ENCODE results near the gene CARM1. TPM values are rescaled to one million over a fixed set of nuclear protein-coding genes. Genes with fewer than 3 reads are reported as not detected.
"Not testable (repeated sequence)": the region's sequence is repeated elsewhere in the genome, so short reads cannot be mapped to it uniquely, and the experiment has no call there.

Gene CARM1
- polyA plus RNA-seq, 6 donors from 2014 or later, result 0.37 to 0.75 (median 0.63) TPM

DNA sequence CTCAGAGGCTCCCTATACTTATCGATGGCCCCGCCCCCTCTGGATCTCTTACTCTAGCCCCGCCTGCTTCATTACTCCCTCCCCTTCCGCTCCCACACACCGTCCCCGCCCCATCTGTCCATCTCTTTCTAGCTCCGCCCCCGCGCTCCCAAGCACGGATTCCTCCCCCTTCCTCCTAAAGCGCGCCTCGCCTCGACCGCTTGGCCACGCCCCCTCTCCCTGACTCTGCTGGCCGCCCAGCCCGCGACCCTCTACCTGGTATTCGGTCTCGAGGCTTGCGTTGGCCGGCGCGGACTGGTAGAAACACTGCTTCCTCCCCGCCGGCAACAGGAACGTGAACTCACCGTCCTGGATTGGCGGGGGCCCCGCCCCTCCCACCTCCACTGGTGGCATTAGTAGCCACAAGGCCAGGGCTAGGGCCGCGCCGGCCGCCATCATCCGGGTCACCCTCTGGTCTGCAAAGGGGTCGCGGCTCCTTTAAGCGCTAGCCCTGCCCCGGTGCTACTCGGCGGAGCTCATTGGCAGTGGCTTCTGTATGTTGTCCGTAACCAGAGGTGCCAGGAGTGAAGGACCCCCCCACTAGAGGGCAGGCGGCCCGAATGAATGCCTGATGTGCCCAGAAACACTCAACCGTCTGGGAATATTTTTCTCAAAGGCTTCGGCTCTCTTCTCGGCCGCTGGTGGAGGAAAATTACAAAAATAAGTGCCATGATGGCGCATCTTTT lies 35.4 kb upstream of the CARM1 start, which contains the start of gene TMED1:
Gene TMED1 (minus strand): TSS at position 459 of the 725 bp plus-strand sequence. CDS start 21 bp downstream, at position 438.
- Mint-ChIP-seq H3K4me3 (peak within 1 kb of the TSS; percentile 90 to 100 (median 99)), H3K36me3 (peaks cover 5 to 11% of the 10 kb centered on the region in 2 donors), H3K27me3 (no peaks in the 10 kb centered on the region), H3K4me1 (peaks cover 12 to 19% (median 18%) of the 10 kb centered on the region in 3 donors), H3K27ac (peak within 1 kb of the TSS; percentile 99 to 100 (median 100)), H3K9me3 (peaks cover 4 to 19% (median 9%) of the 10 kb centered on the region in 7 donors)
- ATAC-seq (ENCODE audit: low read depth in 2 of 2), result peak; percentile 88 to 89
- peak; percentile 93 for DNase-seq

GRCh38 chr19:10836479-10837330 lies 34.6 kb upstream of the CARM1 start:
- Mint-ChIP-seq H3K36me3 (peaks cover 5 to 11% of the 10 kb centered on the region in 2 donors), H3K27ac (peak overlapping the region; percentile 99 to 100 (median 100)), H3K27me3 (no peaks in the 10 kb centered on the region), H3K4me3 (peak overlapping the region; percentile 90 to 100 (median 99)), H3K9me3 (peaks cover 4 to 19% (median 9%) of the 10 kb centered on the region in 7 donors), H3K4me1 (peaks cover 12 to 19% (median 18%) of the 10 kb centered on the region in 3 donors)
- no peak for DNase-seq
- ATAC-seq (ENCODE audit: low read depth in 2 of 2), result peak; percentile 29 to 42

GRCh38 chr19:10837649-10838048 lies 33.7 kb upstream of the CARM1 start:
- DNase-seq; ATAC-seq (ENCODE audit: low read depth in 2 of 2); H3K27me3 Mint-ChIP-seq: not testable (repeated sequence)
- Mint-ChIP-seq H3K4me3 (peak overlapping the region in 2 of 8 donors; percentile 3 to 25), H3K9me3 (peaks cover 4 to 19% (median 9%) of the 10 kb centered on the region in 7 donors), H3K27ac (peak overlapping the region in 1 of 6 donors; percentile 49), H3K4me1 (peaks cover 12 to 19% (median 18%) of the 10 kb centered on the region in 3 donors), H3K36me3 (peaks cover 5 to 11% of the 10 kb centered on the region in 2 donors)

DNA sequence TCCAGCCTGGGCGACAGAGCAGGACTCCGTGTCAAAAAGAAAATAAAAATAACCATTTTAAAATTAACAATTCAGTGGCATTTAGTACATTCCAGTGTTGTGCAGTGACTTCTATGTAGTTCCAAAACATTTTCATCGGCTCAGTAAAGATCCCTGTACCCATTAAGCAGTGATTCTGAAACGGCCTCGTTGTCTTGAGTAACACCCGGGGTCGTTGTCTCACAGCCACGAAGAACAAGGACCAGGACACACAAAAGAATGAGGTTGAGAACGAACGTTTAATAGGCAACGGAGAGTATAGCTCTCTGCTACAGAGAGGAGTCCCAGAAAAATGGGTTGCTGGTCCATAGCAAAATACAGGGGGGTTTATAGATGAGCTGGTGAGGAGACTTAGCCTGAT lies 33.0 kb upstream of the CARM1 start:
- H3K4me1 Mint-ChIP-seq, result peaks cover 12 to 19% (median 18%) of the 10 kb centered on the region in 3 donors
- H3K9me3 Mint-ChIP-seq, result peaks cover 4 to 19% (median 9%) of the 10 kb centered on the region in 7 donors
- H3K36me3 Mint-ChIP-seq, result peaks cover 5 to 11% of the 10 kb centered on the region in 2 donors
- peak overlapping the region in 3 of 8 donors; percentile 19 to 64 (median 55) for H3K4me3 Mint-ChIP-seq
- peak overlapping the region in 1 of 6 donors; percentile 49 for H3K27ac Mint-ChIP-seq
- peaks cover 0 to under 1% (median 0%) of the 10 kb centered on the region in 3 donors for H3K27me3 Mint-ChIP-seq
- ATAC-seq (ENCODE audit: low read depth in 2 of 2), result no peak
- DNase-seq, result no peak

GRCh38 chr19:10839114-10840050 lies 32.0 kb upstream of the CARM1 start:
- peak overlapping the region in 1 of 8 donors; percentile 25 for H3K4me3 Mint-ChIP-seq
- DNase-seq, result no peak
- peaks cover 5 to 11% of the 10 kb centered on the region in 2 donors for H3K36me3 Mint-ChIP-seq
- ATAC-seq (ENCODE audit: low read depth in 2 of 2), result no peak
- peaks cover 12 to 19% (median 18%) of the 10 kb centered on the region in 3 donors for H3K4me1 Mint-ChIP-seq
- peaks cover 4 to 19% (median 9%) of the 10 kb centered on the region in 7 donors for H3K9me3 Mint-ChIP-seq
- H3K27me3 Mint-ChIP-seq, result peaks cover 0 to 5% (median 0%) of the 10 kb centered on the region in 3 donors
- peak overlapping the region in 1 of 6 donors; percentile 63 for H3K27ac Mint-ChIP-seq

GRCh38 chr19:10842788-10843187 lies 28.6 kb upstream of the CARM1 start:
- Mint-ChIP-seq H3K27me3 (peaks cover 0 to 10% (median 0%) of the 10 kb centered on the region in 3 donors), H3K4me3 (no peak overlapping the region), H3K4me1 (no peaks in the 10 kb centered on the region), H3K27ac (no peak overlapping the region), H3K36me3 (peaks cover 5 to 9% of the 10 kb centered on the region in 2 donors), H3K9me3 (peaks cover 0 to 19% (median 7%) of the 10 kb centered on the region in 7 donors)
- no peak for DNase-seq
- ATAC-seq (ENCODE audit: low read depth in 2 of 2), result no peak

DNA sequence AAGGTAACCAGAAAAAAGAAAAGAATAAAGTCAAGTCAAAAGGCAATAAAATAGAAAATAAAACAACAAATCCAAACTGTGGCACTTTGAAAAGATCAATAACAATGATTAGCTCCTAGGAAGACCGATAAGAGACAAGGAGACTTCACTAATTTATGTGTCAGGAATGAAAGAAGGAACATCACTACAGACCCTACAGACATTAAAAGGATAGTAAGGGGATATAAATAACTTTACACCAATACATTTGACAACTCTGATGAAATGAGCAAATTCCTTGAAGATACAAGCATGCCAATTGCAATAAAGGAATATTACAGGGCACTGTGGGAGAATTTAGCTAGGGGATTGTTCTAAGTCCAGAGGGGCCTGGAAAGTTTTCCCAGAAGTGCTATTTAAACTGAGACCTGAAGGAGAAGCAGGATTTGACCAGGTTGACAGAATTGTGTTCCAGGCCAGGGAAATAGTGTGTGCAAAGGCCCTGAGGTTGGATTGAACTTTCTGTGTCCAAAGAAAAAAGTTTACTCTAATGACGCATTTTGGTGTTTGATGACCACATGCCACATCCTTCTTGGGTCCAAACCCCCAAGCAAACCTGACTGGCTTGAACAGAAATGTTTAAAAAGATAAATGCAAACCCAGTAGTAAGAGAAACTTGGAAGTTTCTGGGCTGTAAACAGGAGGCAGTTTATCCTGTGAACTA lies 24.7 kb upstream of the CARM1 start:
- no peak overlapping the region for H3K27ac Mint-ChIP-seq
- H3K4me3 Mint-ChIP-seq, result no peak overlapping the region
- H3K36me3 Mint-ChIP-seq, result peaks cover 5 to 9% of the 10 kb centered on the region in 2 donors
- peaks cover 0 to 11% (median 6%) of the 10 kb centered on the region in 7 donors for H3K9me3 Mint-ChIP-seq
- H3K4me1 Mint-ChIP-seq, result peaks cover 5 to 6% (median 6%) of the 10 kb centered on the region in 3 donors
- peaks cover 0 to 15% (median 8%) of the 10 kb centered on the region in 3 donors for H3K27me3 Mint-ChIP-seq
- no peak for ATAC-seq (ENCODE audit: low read depth in 2 of 2)
- no peak for DNase-seq

DNA sequence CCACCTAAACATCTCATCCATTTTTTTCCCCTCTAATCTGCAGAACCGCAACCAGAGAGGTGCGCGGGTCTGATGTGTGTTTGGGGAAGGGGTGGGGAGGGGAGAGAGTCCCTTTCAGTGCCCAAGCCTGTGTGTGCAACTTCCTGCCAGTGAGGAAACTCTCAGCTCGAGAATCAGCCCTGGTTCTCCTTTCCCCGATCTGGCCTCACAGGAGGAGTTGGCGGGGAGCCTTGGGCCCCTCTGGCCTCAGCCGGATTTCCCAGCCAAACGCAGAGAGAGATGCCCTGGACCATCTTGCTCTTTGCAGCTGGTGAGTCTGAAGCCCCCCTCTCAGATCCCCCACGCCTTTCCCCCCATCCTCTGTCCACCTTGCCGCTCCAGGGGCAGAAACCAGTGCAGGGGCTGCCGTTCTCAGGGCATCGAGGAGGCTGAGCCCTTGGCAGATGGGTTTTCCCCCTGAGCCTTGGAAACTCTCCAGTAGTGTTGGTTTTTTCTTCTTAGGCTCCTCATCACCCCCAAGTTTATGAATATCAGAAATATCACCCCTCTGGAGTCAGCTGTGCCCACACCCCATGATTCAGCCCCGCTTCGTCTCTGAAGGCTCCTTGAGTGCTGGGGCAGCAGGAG lies 23.0 kb upstream of the CARM1 start, which contains the start of gene C19orf38:
Gene C19orf38 (plus strand): TSS at position 186 of the 627 bp plus-strand sequence. CDS start 94 bp downstream, at position 280.
- peaks cover 5 to 6% (median 6%) of the 10 kb centered on the region in 3 donors for H3K4me1 Mint-ChIP-seq
- DNase-seq, result no peak
- H3K9me3 Mint-ChIP-seq, result peaks cover 0 to 11% (median 6%) of the 10 kb centered on the region in 7 donors
- H3K36me3 Mint-ChIP-seq, result peaks cover 5 to 9% of the 10 kb centered on the region in 2 donors
- H3K27ac Mint-ChIP-seq, result peak within 1 kb of the TSS in 2 of 6 donors; percentile 15 to 47
- ATAC-seq (ENCODE audit: low read depth in 2 of 2), result peak; percentile 54 to 58
- peaks cover 0 to 20% (median 8%) of the 10 kb centered on the region in 3 donors for H3K27me3 Mint-ChIP-seq
- H3K4me3 Mint-ChIP-seq, result peak within 1 kb of the TSS in 1 of 8 donors; percentile 51

DNA sequence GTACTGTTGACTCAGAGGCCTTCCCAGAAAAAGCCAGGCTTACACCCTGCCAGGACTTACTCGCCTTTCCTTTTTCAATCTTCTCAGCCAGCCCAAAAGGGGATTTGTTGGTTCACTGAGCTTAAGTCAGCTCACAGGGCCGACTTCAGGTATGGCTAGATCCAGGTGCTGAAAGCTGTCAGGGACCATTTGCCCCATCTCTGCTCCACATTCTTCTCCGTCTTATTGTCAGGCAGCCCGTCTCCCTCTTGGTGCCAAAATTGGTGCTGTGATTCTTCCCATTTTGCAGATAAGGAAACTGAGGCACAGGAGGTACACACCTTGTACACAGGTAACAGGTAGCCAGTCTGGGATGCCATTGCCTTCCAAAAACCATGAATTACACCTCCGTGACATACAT lies 20.7 kb upstream of the CARM1 start:
- Mint-ChIP-seq H3K9me3 (peaks cover 0 to 10% (median 5%) of the 10 kb centered on the region in 7 donors), H3K27ac (no peak overlapping the region), H3K4me1 (peaks cover 5 to 6% (median 6%) of the 10 kb centered on the region in 3 donors), H3K27me3 (peaks cover 0 to 15% (median 8%) of the 10 kb centered on the region in 3 donors), H3K4me3 (no peak overlapping the region), H3K36me3 (peaks cover 5 to 9% of the 10 kb centered on the region in 2 donors)
- DNase-seq (no peak), ATAC-seq (ENCODE audit: low read depth in 2 of 2) (no peak)

GRCh38 chr19:10852098-10852800 lies 19.1 kb upstream of the CARM1 start:
- H3K4me1 Mint-ChIP-seq, result peaks cover 5 to 6% (median 6%) of the 10 kb centered on the region in 3 donors
- ATAC-seq (ENCODE audit: low read depth in 2 of 2), result no peak
- peaks cover 0 to 10% (median 8%) of the 10 kb centered on the region in 3 donors for H3K27me3 Mint-ChIP-seq
- DNase-seq, result no peak
- no peaks in the 10 kb centered on the region for H3K9me3 Mint-ChIP-seq
- H3K36me3 Mint-ChIP-seq, result no peaks in the 10 kb centered on the region
- peak overlapping the region in 1 of 6 donors; percentile 74 for H3K27ac Mint-ChIP-seq
- no peak overlapping the region for H3K4me3 Mint-ChIP-seq

- no peaks in the 10 kb centered on the region for H3K9me3 Mint-ChIP-seq
- no peaks in the 10 kb centered on the region for H3K36me3 Mint-ChIP-seq
- ATAC-seq (ENCODE audit: low read depth in 2 of 2) (no peak), DNase-seq (no peak)
- H3K27ac Mint-ChIP-seq, result no peak overlapping the region
- H3K4me1 Mint-ChIP-seq, result peaks cover 5 to 6% (median 6%) of the 10 kb centered on the region in 3 donors
- H3K27me3 Mint-ChIP-seq, result peaks cover 0 to 10% (median 8%) of the 10 kb centered on the region in 3 donors
- no peak overlapping the region for H3K4me3 Mint-ChIP-seq
Observed at GRCh38 chr19:10852941-10853340, 18.4 kb upstream of the CARM1 start.
